MCF 10A (cell line): ENCODE data around the gene B4GALT6. TPM values are rescaled to one million over a fixed set of nuclear protein-coding genes. Genes with fewer than 3 reads are reported as not detected.

Source experiments
- BruUV-seq: library from RNA; stranded (reverse); fragments of 400-500 nt; replicated peaks from 2 replicates; lab custom pipeline; 2021; lab: Mats Ljungman, UMichigan
- CTCF ChIA-PET: fragments of 300-600 bp; sonication (Branson Sonifier 250); formaldehyde crosslinking; extraction: SDS; loops from one replicate; lab custom pipeline; 2021; ENCODE audit warnings: antibody characterized with exemption, inconsistent platforms; lab: Yijun Ruan, JAX
- POLR2A ChIA-PET: fragments of 300-600, 350-650 bp; sonication (Branson Sonifier 250); formaldehyde crosslinking; extraction: SDS; loops from one replicate; lab custom pipeline; 2020; ENCODE audit warnings: antibody characterized with exemption, inconsistent platforms; lab: Yijun Ruan, JAX
- DNase-seq: peaks from one replicate; pipeline ENCODE4 v3.0.0-alpha.2; 2018; ENCODE audit not compliant: unreplicated experiment
- H3K27ac Mint-ChIP-seq: one replicate; pipeline ENCODE4 v1.8.0; 2022; ENCODE audit warnings: mild to moderate bottlenecking, low read depth, mixed read lengths; ENCODE audit not compliant: unreplicated experiment
- H3K27me3 Mint-ChIP-seq: one replicate; pipeline ENCODE4 v1.8.0; 2022; ENCODE audit warnings: mixed read lengths; ENCODE audit not compliant: insufficient read depth, unreplicated experiment
- H3K36me3 Mint-ChIP-seq: one replicate; pipeline ENCODE4 v1.8.0; 2022; ENCODE audit warnings: mild to moderate bottlenecking, moderate library complexity, mixed read lengths; ENCODE audit not compliant: insufficient read depth, unreplicated experiment
- H3K4me1 Mint-ChIP-seq: one replicate; pipeline ENCODE4 v1.8.0; 2022; ENCODE audit warnings: mixed read lengths; ENCODE audit not compliant: insufficient read depth, unreplicated experiment
- H3K4me3 Mint-ChIP-seq: one replicate; pipeline ENCODE4 v1.8.0; 2022; ENCODE audit warnings: mild to moderate bottlenecking, moderate library complexity, mixed read lengths; ENCODE audit not compliant: unreplicated experiment
- H3K9me3 Mint-ChIP-seq: one replicate; pipeline ENCODE4 v1.8.0; 2022; ENCODE audit warnings: mixed read lengths; ENCODE audit not compliant: unreplicated experiment
- CTCF ChIP-seq: fragments of 200-600 bp; IDR thresholded peaks from one replicate; pipeline ENCODE4 v1.8.0; 2022; ENCODE audit warnings: antibody characterized with exemption, mild to moderate bottlenecking; ENCODE audit not compliant: unreplicated experiment
- intact Hi-C: fragments of 100-400 bp; cut with micrococcal nuclease; formaldehyde crosslinking; loops from 2 replicates; pipeline ENCODE4 v1.14.1; 2022
- total RNA-seq: library from RNA; stranded (reverse); gene quantifications from 2 replicates; pipeline ENCODE4 v1.2.3, GENCODE V29; 2022

Gene B4GALT6
- total RNA-seq, 1 experiment from 2014 or later = 6.0 TPM

DNA sequence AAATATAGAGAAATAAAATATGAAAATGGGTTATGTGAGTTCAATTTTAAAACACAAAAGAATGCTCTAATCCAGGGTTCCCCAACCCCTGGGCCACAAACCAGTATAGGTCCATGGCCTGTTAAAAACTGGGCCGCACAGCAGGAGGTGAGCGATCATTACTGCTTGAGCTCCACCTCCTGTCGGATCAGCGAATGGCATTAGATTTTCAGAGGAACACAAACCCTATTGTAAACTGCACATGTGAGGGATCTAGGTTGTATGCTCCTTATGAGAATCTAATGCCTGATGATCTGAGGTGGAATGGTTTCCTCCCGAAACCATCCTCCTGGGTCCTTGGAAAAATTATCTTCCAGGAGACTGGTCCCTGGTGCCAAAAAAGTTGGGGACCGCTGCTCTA is 58.0 kb downstream of the B4GALT6 start:
- ChIA-PET CTCF (interaction anchor here (0.7 kb wide), 1 partner anchor 33 kb away, joined by 3 read pairs; no protein-coding TSS in a partner anchor), POLR2A (interaction anchor here (0.6 kb wide), 1 partner anchor 94 kb away, joined by 3 read pairs; no protein-coding TSS in a partner anchor)
- Mint-ChIP-seq H3K27me3 (no peaks in the 10 kb centered on the region), H3K36me3 (peaks cover 8% of the 10 kb centered on the region), H3K27ac (no peak overlapping the region), H3K4me3 (no peak overlapping the region), H3K9me3 (no peaks in the 10 kb centered on the region), H3K4me1 (no peaks in the 10 kb centered on the region)
- no peak for DNase-seq
- TF ChIP-seq CTCF = no peak
- no TSS peak for BruUV-seq
- intact Hi-C loops = no loop called here

- no peaks in the 10 kb centered on the region for H3K27me3 Mint-ChIP-seq
- intact Hi-C loops = no loop called here
- ChIA-PET POLR2A (no interaction called here), CTCF (interaction anchor here (0.7 kb wide), 1 partner anchor 17 kb away, joined by 3 read pairs; no protein-coding TSS in a partner anchor)
- H3K4me1 Mint-ChIP-seq = no peaks in the 10 kb centered on the region
- BruUV-seq = no TSS peak
- TF ChIP-seq CTCF = no peak
- no peak overlapping the region for H3K4me3 Mint-ChIP-seq
- H3K36me3 Mint-ChIP-seq = peaks cover 8% of the 10 kb centered on the region
- H3K27ac Mint-ChIP-seq = no peak overlapping the region
- no peaks in the 10 kb centered on the region for H3K9me3 Mint-ChIP-seq
- DNase-seq = no peak
These were observed 59.3 kb downstream of the B4GALT6 start for GRCh38 chr18:31624892-31625640.

DNA sequence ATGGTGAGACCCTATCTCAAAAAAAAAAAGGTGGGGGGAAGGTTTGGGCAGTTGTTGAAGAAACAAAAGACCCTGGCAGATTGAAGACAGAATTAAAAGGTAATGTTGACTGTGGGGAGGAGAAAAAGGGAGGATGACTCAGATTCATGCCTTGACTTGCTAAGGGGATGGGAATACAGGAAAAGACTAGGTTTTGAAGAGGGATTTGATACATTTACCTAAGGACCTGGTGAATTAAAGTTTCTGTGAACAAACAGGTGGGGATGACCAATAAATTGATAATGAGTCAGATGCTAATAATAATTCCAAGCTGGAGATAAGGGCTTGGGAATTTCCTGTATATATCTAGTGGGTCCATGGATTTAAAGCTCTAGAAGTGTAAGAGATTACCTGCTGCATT is 65.1 kb downstream of the B4GALT6 start:
- Mint-ChIP-seq H3K27me3 (no peaks in the 10 kb centered on the region), H3K9me3 (no peaks in the 10 kb centered on the region), H3K36me3 (no peaks in the 10 kb centered on the region), H3K27ac (peak overlapping the region; percentile 41), H3K4me1 (peaks cover 14% of the 10 kb centered on the region), H3K4me3 (no peak overlapping the region)
- intact Hi-C loops = no loop called here
- peak; percentile 44 for DNase-seq
- TF ChIP-seq CTCF = no peak
- ChIA-PET POLR2A (no interaction called here), CTCF (interaction anchor here (0.7 kb wide), 1 partner anchor 67 kb away, joined by 3 read pairs; no protein-coding TSS in a partner anchor)
- BruUV-seq = no TSS peak

DNA sequence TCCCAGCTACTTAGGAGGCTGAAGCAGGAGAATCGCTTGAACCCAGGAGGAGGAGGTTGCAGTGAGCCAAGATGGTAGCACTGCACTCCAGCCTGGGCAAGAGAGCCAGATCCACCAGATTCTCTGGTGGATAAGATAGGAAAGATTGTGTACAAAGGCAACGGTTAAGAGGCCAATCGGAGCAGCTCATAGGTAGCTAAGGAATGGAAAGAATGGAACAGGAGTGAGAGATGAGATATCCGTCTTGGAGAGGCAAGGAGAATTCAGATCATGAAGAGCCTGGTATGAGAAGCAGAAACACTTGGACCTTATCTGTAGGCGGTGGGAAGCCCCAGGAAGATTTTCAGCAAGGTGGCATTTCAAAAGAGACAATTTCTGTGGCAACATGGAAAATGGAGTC is 65.6 kb downstream of the B4GALT6 start:
- Mint-ChIP-seq H3K27me3 (no peaks in the 10 kb centered on the region), H3K9me3 (no peaks in the 10 kb centered on the region), H3K4me1 (peaks cover 14% of the 10 kb centered on the region), H3K36me3 (no peaks in the 10 kb centered on the region), H3K27ac (peak overlapping the region; percentile 41), H3K4me3 (no peak overlapping the region)
- intact Hi-C loops = no loop called here
- CTCF ChIA-PET = no interaction called here
- TF ChIP-seq CTCF = no peak
- BruUV-seq = no TSS peak
- POLR2A ChIA-PET = interaction anchor here (0.7 kb wide), 1 partner anchor 169 kb away, joined by 3 read pairs; no protein-coding TSS in a partner anchor
- DNase-seq = no peak
